B cell (primary cell): ENCODE results near the gene HDDC3.

ENCODE experiments used
- CTCF ChIP-seq: fragments of 200-600 bp; IDR thresholded peaks from one replicate; pipeline ENCODE4 v1.8.0; 2022; ENCODE audit warnings: antibody characterized with exemption, mild to moderate bottlenecking
- EZH2 ChIP-seq: IDR thresholded peaks from 2 replicates; pipeline ENCODE4 v1.6.1; 2012; ENCODE audit warnings: borderline replicate concordance, low read depth, mild to moderate bottlenecking, moderate library complexity, low read length; ENCODE audit not compliant: insufficient read depth, poor library complexity, severe bottlenecking

- no peak for TF ChIP-seq CTCF
- TF ChIP-seq EZH2 = no peak
These were observed 14.1 kb downstream of the HDDC3 start for GRCh38 chr15:90918034-90918788.
